GM12892 (cell line): ENCODE results near the gene DYRK1A. TPM values are rescaled to one million over a fixed set of nuclear protein-coding genes. Genes with fewer than 3 reads are reported as not detected.
"Not testable (repeated sequence)": the region's sequence is repeated elsewhere in the genome, so short reads cannot be mapped to it uniquely, and the experiment has no call there.

ENCODE experiments used
- DNase-seq: peaks from one replicate; pipeline ENCODE4 v3.0.0; 2011; ENCODE audit not compliant: insufficient read length
- FAIRE-seq: peaks from 2 replicates; lab custom pipeline; 2011; peaks lifted over from hg19 to GRCh38; lab: Jason Lieb, UNC
- POLR2A ChIP-seq: IDR thresholded peaks from 2 replicates; pipeline ENCODE4 v1.6.1; 2011; ENCODE audit warnings: low read depth, low read length, control low read depth
- POLR2AphosphoS5 ChIP-seq: IDR thresholded peaks from 2 replicates; pipeline ENCODE4 v1.6.1; 2011; ENCODE audit warnings: low read depth, low read length, control low read depth
- TAF1 ChIP-seq: IDR thresholded peaks from 2 replicates; pipeline ENCODE4 v1.6.1; 2011; ENCODE audit warnings: low read depth, mild to moderate bottlenecking, control low read depth, low read length, borderline replicate concordance
- polyA plus RNA-seq: library from polyadenylated mRNA; unstranded; fragments of >200 nt; gene quantifications from one replicate; pipeline ENCODE4 v1.2.1, GENCODE V29; 2012; ENCODE audit warnings: missing spikeins, inconsistent platforms; ENCODE audit not compliant: missing spikeins

Gene DYRK1A
- polyA plus RNA-seq: 24.3 TPM

DNA sequence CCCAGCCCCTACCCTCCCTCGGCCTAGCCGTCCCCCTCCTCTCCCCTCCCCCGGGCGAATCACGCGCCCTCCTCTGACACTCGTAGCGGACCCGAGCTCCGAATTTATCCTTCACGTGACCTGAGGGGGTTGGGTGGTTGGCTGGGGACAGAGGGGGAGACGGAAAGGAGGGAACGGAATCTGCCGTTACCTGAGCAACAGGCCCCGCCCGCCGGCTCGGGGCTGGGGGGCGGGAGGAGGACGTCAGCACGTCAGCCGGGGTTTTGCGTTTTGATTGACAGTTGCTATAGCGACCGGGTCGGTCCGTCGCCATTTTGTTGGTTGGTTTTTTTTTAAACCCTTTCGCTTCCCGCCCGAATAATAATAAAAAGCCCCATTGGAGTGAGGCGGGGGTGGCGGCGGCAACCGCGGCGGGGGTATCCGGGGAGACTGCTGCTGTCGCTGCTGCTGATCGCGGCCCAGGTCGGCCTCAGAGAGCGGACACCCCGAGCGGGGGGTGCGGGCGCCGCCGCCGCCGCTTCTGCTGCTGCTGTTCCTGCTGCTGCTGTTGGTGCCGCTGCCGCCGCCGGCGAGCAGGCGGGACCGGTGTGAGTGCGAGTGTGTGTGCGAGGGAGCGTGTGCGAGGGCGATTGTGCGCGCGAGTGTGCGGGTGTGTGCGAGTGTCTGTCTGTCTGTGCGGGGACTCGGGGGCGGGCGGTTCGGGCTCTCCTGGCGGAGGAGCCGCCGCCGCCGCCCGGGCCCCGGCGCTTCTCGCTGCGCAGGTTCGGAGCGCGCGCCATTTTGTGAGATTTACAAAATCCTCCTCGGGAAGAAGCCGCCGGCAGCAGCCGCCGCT is at the start of gene DYRK1A:
DYRK1A (plus strand) TSS at position 292 of the 835 bp plus-strand sequence. CDS start 53,602 bp downstream, outside the sequence.
- DNase-seq (peak; percentile 87), FAIRE-seq (peak; percentile 97)
- TF ChIP-seq POLR2A (peak; percentile 84; the same call in 1 of the 2 replicates), TAF1 (peak; percentile 47), POLR2AphosphoS5 (peak; percentile 73)

DNA sequence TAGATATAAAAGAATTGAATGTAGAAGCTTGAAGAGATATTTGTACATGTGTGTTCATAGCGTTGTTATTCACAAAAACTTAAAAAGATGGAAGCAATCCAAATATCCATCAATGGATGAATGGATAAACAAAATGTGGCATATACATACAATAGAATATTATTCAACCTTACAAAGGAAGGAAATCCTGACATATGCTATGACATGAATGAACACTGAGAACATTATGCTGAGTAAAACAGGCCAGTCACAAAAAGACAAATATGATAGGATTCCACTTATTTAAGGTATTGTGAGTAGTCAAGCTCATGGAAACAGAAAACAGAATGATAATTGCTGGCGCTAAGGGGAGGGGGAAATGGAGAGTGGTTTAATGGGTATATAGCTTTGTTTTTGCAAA is 47.0 kb upstream of the DYRK1A start:
- DNase-seq (no peak), FAIRE-seq (no peak)
- TF ChIP-seq POLR2A (no peak), TAF1 (no peak), POLR2AphosphoS5 (no peak)

DNA sequence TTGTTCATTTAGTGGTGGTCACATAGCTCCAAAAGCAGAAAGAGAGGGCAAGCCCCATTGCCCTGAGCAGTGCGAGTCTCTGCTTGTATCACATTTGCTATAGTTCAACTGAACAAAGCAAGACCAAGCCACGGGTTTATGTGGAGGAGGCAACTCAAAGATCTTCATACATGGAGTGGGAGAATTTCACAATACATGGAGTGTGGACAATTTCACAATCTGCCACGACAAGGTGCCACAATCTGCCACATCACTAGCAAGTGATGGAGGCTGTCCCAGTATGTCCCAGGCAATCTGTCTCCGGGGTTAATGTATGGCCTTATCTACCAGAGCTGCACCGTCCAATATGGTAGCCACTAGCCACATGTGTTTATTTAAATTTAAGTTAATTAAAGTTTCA is 44.5 kb upstream of the DYRK1A start:
- TF ChIP-seq POLR2AphosphoS5 (no peak), POLR2A (no peak), TAF1 (no peak)
- no peak for DNase-seq
- FAIRE-seq: no peak

DNA sequence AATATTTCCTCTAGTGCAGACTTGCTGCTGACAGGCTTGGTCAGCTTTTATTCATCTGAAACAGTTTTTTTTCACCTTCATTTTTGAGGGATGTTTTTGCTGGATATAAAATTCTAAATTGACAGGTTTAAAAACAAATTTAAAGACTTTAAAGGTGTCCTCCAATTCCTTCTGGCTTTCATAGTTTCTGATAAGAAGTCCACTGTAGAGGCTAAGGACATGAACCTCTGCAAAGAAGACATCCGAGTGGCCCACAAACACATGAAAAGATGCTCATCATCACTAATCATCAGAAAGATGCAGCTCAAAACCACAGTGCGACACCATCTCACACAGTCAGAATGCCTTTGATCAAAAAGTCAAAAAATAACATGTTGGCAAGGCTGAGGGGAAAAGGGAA is 42.0 kb upstream of the DYRK1A start:
- DNase-seq: no peak
- no peak for FAIRE-seq
- TF ChIP-seq TAF1: no peak
- no peak for TF ChIP-seq POLR2AphosphoS5
- no peak for TF ChIP-seq POLR2A

DNA sequence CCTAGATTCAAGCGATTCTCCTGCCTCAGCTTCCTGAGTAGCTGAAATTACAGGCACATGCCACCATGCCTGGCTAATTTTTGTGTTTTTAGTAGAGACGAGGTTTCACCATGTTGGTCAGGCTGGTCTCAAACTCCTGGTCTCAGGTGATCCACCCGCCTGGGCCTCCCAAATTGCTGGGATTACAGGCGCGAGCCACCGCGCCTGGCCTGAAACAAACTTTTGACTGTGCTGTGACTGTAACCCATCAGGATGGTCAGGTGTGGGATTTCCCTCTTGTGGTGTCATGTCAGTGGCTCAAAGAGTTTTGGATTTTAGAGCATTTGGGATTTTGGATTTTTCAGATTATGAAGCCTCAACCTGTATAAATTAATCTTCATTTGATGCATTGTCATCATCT is 38.4 kb upstream of the DYRK1A start:
- DNase-seq, FAIRE-seq: not testable (repeated sequence)

DNA sequence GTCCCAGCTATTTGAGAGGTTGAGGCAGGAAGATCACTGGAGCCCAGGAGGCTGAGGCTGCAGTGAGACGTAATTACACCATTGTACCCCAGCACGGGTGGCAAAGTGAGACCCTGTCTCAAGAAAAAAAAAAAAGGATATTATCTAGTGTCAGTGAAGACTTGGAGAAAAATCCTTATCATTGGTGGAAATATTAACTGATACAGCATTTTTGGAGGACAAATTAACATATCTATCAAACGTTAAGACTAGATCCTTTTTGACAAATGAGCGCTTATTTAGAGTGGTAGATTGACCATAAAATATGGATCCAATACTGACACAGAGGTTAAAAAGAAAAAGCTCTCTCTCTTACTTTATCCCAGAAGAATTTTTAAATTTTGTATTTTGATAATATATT is 35.2 kb upstream of the DYRK1A start:
- no peak for FAIRE-seq

DNA sequence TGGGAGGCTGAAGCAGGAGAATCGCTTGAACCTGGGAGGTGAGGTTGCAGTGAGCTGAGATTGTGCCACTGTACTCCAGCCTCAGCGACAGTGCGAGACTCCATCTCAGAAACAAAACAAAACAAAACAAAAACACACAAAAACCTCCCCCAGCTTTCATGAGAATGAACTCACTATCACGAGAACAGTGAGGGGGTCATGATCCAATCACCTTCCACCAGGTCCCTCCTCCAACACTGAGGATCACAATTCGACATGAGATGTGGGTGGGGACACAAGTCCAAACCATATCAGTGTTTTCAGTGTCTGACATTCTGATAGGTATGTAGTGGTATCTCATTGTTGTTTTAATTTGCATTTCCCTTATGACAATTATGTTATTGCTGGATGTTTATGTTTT is 31.5 kb upstream of the DYRK1A start:
- DNase-seq (no peak), FAIRE-seq (peak; percentile 30)
- TF ChIP-seq POLR2AphosphoS5 (no peak), POLR2A (no peak), TAF1 (no peak)

More for the DNA sequence above, 35.2 kb upstream of the DYRK1A start:
- TF ChIP-seq TAF1 (no peak), POLR2AphosphoS5 (no peak), POLR2A (no peak)
- no peak for DNase-seq

DNA sequence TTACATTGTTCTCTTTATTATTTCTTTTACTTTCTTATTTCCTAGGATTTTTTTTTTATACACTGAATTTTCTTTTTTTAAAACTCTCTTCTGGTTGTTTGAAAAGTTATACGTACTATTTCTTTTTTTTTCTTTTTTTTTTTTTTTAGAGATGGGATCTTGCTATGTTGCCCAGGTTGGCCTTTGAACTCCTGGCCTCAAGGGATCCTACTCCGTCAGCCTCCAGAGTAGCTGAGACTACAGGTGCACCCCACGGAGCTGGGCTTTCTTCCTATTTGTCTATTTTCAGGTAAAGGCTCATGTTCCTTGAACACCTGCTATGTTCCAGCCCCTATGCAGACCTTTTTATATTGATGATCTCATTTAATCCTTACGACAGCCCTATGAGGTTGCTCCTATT is 29.4 kb upstream of the DYRK1A start:
- FAIRE-seq (no peak), DNase-seq (no peak)
- no peak for TF ChIP-seq TAF1
- no peak for TF ChIP-seq POLR2A
- TF ChIP-seq POLR2AphosphoS5: no peak

DNA sequence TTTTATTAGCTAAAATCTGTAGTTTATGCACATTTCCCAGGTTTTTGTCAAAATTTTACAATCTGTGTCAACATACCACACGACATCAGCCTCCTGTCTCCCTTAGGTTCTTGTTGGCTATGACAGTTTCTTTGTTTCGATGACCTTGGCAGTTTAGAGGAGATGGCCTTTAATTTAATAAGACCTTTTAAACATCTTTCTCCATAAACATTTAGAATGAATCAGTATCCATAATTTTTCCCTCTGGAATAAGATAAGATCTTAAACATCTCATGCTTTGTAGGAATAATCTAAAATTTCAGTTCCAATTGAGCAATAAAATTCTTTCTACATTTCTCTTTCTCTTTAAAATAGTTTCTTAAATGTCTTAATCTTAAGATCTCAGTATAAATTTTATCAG is 28.7 kb upstream of the DYRK1A start:
- FAIRE-seq: no peak
- no peak for TF ChIP-seq TAF1
- DNase-seq: no peak

DNA sequence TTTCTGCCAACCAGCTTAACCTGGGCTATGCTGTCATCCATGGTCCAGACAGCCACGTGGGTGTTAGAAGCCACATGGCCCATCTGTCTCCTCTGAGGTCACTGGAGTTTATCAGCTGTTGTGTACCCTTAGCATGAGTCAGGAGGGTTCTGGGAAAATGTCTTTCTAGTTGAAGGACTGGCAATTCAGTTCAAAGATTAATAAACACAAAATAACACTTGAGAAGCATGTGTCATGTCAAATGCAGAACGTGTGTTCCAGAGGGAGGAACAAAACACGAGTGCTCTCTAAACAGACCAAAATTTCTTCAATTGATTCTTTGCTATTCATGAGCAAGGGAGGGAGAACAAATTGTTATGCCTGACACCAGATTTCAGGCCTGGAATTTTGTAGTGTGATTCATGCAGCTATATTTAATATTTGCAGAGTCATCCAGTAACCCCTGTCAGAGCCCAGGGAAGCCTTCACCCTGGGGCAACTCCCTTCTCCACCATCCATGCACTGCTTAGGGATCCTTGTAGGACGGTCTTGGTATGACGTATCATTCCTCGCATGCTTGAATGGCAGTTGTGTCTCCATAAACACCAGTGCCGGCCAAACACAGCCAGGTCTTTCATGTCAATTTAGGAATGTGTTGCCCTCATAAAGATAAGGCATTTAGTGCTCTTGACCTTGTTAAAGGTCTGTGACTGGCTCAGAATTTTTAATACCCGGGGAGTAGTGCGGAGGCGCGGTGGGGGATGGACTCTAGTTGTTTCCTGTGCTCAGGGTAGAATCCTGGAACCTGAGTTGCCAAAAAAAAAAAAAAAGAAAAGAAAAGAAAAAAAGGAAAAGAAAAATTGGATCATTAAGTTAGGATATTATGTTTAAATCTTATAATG is 27.7 kb upstream of the DYRK1A start:
- FAIRE-seq (no peak), DNase-seq (no peak)
- TF ChIP-seq TAF1: no peak
- no peak for TF ChIP-seq POLR2AphosphoS5
- TF ChIP-seq POLR2A: no peak

DNA sequence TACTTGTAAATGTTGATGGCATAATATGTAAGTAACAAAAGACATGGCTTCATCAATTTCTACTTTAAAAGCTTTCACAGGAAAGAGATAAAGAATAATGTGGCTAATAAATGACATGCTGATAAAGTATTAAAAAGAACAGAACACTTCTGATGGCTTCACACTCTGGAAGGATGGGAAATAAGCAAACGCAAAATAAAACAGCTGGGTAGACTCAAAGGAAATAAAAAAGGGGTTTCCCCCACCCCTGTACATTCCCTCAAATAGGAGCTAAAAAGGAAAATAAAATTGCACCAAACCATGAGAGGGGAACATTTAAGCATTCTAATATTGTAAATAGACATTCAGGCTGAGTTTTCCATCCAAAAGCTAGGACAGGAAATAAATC is 27.0 kb upstream of the DYRK1A start:
- DNase-seq (no peak), FAIRE-seq (no peak)
- TF ChIP-seq POLR2AphosphoS5 (no peak), POLR2A (no peak), TAF1 (no peak)
